Esophagus squamous epithelium (tissue), 5 donors: ENCODE measurements around the gene BAZ1A. TPM values are rescaled to one million over a fixed set of nuclear protein-coding genes. Genes with fewer than 3 reads are reported as not detected.

Experiments
- DNase-seq: peaks from one replicate; lab custom pipeline; 2025; lab: John Stamatoyannopoulos, UW
- H3K27ac ChIP-seq, 4 donors: fragments of 200-600 bp; sonication (generic); one replicate each; pipeline ENCODE4 v1.5.1; 2016 to 2019; ENCODE audit warnings: mild to moderate bottlenecking in 1 of 4
- H3K27me3 ChIP-seq, 4 donors: fragments of 200-600 bp; sonication (generic); 1 replicate in 3 of 4; 2 replicates in 1 of 4; pipeline versions ENCODE4 v1.5.1 to v1.6.0; 2017 to 2021; ENCODE audit warnings: antibody characterized with exemption in 1 of 4
- H3K36me3 ChIP-seq, 3 donors: fragments of 200-600 bp; sonication (generic); one replicate each; pipeline ENCODE4 v1.5.1; 2016 to 2019
- H3K4me1 ChIP-seq, 3 donors: fragments of 200-600 bp; sonication (generic); one replicate each; pipeline ENCODE4 v1.5.1; 2017 to 2019
- H3K4me3 ChIP-seq, 4 donors: fragments of 200-600 bp; sonication (generic); 1 replicate in 3 of 4; 2 replicates in 1 of 4; pipeline ENCODE4 v1.5.1; 2016 to 2019; ENCODE audit warnings: mild to moderate bottlenecking in 2 of 4, moderate library complexity in 1 of 4
- H3K9me3 ChIP-seq, 3 donors: fragments of 200-600 bp; sonication (generic); one replicate each; pipeline ENCODE4 v1.5.1; 2016 to 2019
- POLR2A ChIP-seq, 4 donors: fragments of 450-650 bp; IDR thresholded peaks; one replicate each; pipeline ENCODE4 v1.6.1; 2017; ENCODE audit warnings: antibody characterized with exemption in 4 of 4, mild to moderate bottlenecking in 4 of 4, moderate library complexity in 3 of 4
- WGBS, 2 donors: methylation state at CpG; one replicate each; pipeline ENCODE4 v1.1.5; 2018; 5-methylcytosine and 5-hydroxymethylcytosine counted together
- intact Hi-C: fragments of 100-400 bp; cut with DNase I; formaldehyde crosslinking; loops from one replicate; pipeline ENCODE4 v1.15.0; 2022
- total RNA-seq, 4 donors: library from RNA; depleted of rRNA; stranded (reverse); fragments of >200 nt; gene quantifications; one replicate each; pipeline ENCODE4 v1.1.0, GENCODE V29; 2016
- TF ChIP-seq, protein P1 (sequence below), 6 experiments: fragments of 450-650 bp in 4 of 6; fragments of 200-600 bp in 2 of 6; sonication (generic) in 2 of 6; IDR thresholded peaks; one replicate each; pipeline ENCODE4 v1.5.1; 2016 to 2019; ENCODE audit warnings: antibody characterized with exemption in 6 of 6, mild to moderate bottlenecking in 4 of 6, moderate library complexity in 4 of 6
- donor health status: DM: yes; HTN: yes; CAD: no.

Gene BAZ1A
- total RNA-seq, 4 donors from 2014 or later = 19.1 to 57.5 (median 53.8) TPM

DNA sequence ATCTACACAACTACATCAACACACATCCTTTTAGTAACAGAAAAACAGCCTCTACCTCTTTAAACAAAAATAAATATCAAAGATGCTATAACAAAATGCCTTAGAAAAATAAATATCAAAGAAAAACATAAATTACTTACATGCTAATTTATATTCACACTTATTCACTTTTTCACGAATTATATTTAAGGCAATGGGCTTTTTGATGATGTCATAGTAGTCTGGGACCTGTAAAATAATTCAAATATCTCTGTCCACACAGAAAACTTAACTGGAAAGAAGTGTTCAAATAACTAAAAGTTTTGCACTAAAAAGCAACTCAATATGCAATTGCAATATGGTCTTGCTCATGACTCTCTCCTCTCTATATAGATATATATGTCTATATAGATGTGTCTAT lies 120.5 kb downstream of the BAZ1A start:
- Histone ChIP-seq H3K27me3 (no peaks in the 10 kb centered on the region), H3K4me1 (no peaks in the 10 kb centered on the region), H3K27ac (no peak overlapping the region), H3K4me3 (no peak overlapping the region), H3K9me3 (no peaks in the 10 kb centered on the region), H3K36me3 (peaks cover 0 to 86% (median 13%) of the 10 kb centered on the region in 3 donors)
- 93 to 94% methylated on average over 1 of the region's 1 CpG for WGBS, 2 donors
- no peak for TF ChIP-seq POLR2A (IDR thresholded peaks at IDR 0.05)
- TF ChIP-seq, protein P1, sequence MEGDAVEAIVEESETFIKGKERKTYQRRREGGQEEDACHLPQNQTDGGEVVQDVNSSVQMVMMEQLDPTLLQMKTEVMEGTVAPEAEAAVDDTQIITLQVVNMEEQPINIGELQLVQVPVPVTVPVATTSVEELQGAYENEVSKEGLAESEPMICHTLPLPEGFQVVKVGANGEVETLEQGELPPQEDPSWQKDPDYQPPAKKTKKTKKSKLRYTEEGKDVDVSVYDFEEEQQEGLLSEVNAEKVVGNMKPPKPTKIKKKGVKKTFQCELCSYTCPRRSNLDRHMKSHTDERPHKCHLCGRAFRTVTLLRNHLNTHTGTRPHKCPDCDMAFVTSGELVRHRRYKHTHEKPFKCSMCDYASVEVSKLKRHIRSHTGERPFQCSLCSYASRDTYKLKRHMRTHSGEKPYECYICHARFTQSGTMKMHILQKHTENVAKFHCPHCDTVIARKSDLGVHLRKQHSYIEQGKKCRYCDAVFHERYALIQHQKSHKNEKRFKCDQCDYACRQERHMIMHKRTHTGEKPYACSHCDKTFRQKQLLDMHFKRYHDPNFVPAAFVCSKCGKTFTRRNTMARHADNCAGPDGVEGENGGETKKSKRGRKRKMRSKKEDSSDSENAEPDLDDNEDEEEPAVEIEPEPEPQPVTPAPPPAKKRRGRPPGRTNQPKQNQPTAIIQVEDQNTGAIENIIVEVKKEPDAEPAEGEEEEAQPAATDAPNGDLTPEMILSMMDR (IDR thresholded peaks at IDR 0.05) = no peak
- DNase-seq = no peak
- intact Hi-C loops = no loop called here

DNA sequence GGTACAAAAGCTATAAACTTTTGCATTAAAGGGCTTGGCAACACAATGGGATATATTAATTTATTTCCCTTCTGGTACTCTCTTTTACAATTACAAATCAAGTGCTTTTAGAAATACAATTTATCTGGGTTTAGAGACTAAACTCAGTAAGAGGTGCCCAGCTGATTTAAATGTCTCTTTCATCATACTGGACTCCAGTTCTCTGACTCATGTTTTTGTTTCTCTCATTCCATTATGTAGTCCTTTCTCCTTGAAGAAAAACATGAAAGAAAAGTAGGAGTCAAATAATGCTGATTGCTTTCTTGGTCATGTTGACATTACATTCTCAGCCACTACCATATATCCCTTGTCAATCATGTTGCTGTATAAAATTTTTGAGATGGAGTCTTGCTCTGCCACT lies 124.5 kb downstream of the BAZ1A start:
- H3K27ac ChIP-seq = no peak overlapping the region
- no peaks in the 10 kb centered on the region for H3K4me1 ChIP-seq
- peaks cover 0 to 47% (median 11%) of the 10 kb centered on the region in 3 donors for H3K36me3 ChIP-seq
- no peak for TF ChIP-seq POLR2A (IDR thresholded peaks at IDR 0.05)
- TF ChIP-seq, protein P1 (IDR thresholded peaks at IDR 0.05) = no peak
- no peak overlapping the region for H3K4me3 ChIP-seq
- no peaks in the 10 kb centered on the region for H3K27me3 ChIP-seq
- H3K9me3 ChIP-seq = no peaks in the 10 kb centered on the region
- DNase-seq = no peak
- intact Hi-C loops = no loop called here

DNA sequence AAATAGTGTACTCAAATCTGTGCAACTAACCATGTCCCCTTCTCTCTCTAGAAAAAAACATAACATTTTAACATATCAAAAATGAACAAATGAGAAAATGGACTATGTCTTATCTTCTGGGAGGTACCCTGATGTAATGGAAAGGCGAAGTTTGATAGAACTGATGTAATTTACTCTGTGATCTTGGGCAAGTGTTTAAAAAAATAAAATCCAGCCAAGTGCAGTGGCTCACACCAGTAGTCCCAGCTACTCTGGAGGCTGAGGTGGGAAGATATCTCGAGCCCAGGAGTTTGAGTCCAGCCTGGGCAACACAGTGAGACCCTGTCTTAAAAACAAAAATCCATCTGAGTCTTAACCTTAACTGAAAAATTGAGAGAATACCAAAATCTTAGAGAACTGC lies 124.9 kb downstream of the BAZ1A start:
- H3K9me3 ChIP-seq = no peaks in the 10 kb centered on the region
- DNase-seq = no peak

DNA sequence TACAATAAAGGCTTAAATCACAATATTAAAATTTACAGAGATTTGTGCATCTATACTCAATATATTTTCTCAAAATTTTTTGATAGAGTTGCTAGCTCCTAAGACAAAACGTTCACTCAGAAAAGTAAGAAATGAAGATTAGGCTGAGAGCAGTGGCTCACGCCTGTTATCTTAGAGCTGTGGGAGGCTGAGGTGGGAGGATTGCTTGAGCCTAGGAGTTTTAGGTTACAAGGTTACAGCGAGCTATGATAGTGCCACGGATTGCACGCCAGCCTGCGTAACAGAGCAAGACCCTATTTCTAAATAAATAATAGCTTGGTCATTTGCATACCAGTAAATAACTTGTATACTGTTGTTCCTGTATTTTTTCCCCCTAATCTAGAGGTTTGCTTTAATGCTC lies 125.8 kb downstream of the BAZ1A start:
- intact Hi-C loops = no loop called here

More for the DNA sequence above, 124.9 kb downstream of the BAZ1A start:
- Histone ChIP-seq H3K4me1 (no peaks in the 10 kb centered on the region), H3K27me3 (no peaks in the 10 kb centered on the region), H3K36me3 (peaks cover 0 to 43% (median 9%) of the 10 kb centered on the region in 3 donors), H3K4me3 (no peak overlapping the region), H3K27ac (no peak overlapping the region)
- TF ChIP-seq, protein P1 (IDR thresholded peaks at IDR 0.05) = no peak
- no peak for TF ChIP-seq POLR2A (IDR thresholded peaks at IDR 0.05)
- WGBS, 2 donors = 95 to 96% methylated on average over 2 of the region's 2 CpGs
- intact Hi-C loops = no loop called here

DNA sequence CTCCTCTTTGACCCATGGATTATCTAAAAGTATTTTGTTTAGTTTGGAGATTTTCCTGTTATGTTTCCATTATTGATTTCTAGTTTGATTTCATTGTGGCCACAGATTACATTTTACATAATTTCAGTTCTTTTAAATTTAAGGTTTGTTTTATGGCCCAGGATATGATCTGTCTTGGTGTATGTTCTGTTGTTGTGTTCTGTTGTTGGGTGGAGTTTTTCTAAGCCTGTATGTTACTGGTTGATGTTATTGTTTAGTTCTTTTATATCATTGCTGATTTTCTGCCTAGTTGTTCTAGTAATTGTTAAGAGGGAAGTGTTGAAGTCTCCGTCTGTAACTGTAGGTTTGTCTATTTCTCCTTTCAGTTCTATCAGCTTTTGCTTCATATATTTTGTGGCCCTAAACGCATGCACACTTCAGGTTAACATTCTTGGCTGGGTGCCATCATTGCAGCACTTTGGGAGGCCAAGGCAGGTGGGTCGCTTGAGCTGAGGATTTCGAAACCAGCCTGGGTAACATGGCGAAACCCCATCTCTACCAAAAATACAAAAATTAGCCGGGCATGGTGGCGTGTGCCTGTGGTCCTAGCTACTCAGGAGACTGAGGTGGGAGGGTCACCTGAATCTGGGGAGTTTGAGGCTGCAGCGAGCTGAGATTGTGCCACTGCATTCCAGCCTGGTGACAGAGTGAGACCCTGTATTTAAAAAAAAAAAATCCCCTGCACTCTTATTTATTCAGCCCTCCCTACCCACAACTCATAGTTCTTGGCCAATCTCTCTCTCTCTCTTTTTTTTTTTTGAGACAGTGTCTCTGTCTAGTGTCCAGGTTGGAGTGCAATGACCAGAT lies 132.7 kb downstream of the BAZ1A start:
- WGBS, 2 donors = 57 to 85% methylated on average over 6 to 7 of the region's 8 CpGs
- intact Hi-C loops = no loop called here
- no peak overlapping the region for H3K27ac ChIP-seq
- TF ChIP-seq, protein P1 (IDR thresholded peaks at IDR 0.05) = no peak
- no peak for TF ChIP-seq POLR2A (IDR thresholded peaks at IDR 0.05)
- no peak overlapping the region for H3K4me3 ChIP-seq
- no peaks in the 10 kb centered on the region for H3K36me3 ChIP-seq
- DNase-seq = no peak
- no peaks in the 10 kb centered on the region for H3K9me3 ChIP-seq
- H3K27me3 ChIP-seq = no peaks in the 10 kb centered on the region
- no peaks in the 10 kb centered on the region for H3K4me1 ChIP-seq

More for the DNA sequence above, 125.8 kb downstream of the BAZ1A start:
- 90 to 91% methylated on average over 6 of the region's 6 CpGs for WGBS, 2 donors
- Histone ChIP-seq H3K27me3 (no peaks in the 10 kb centered on the region), H3K4me3 (no peak overlapping the region), H3K27ac (no peak overlapping the region), H3K36me3 (peaks cover 0 to 35% (median 8%) of the 10 kb centered on the region in 3 donors), H3K4me1 (no peaks in the 10 kb centered on the region), H3K9me3 (no peaks in the 10 kb centered on the region)
- TF ChIP-seq, protein P1 (IDR thresholded peaks at IDR 0.05) = no peak
- TF ChIP-seq POLR2A (IDR thresholded peaks at IDR 0.05) = no peak
- DNase-seq = no peak
